GM23248 (cell line): ENCODE data around the gene RNU1-4.
"Not testable (repeated sequence)": the region's sequence is repeated elsewhere in the genome, so short reads cannot be mapped to it uniquely, and the experiment has no call there.

ENCODE experiments used
- EZH2 ChIP-seq: fragments of 200-600 bp; sonication (generic); IDR thresholded peaks from 2 replicates; pipeline ENCODE4 v1.6.1; 2018; ENCODE audit warnings: antibody characterized with exemption, mild to moderate bottlenecking; ENCODE audit not compliant: insufficient read depth, poor library complexity, severe bottlenecking
- EZH2phosphoT487 ChIP-seq: fragments of 200-600 bp; sonication (generic); IDR thresholded peaks from 2 replicates; pipeline ENCODE4 v1.6.1; 2018; ENCODE audit warnings: antibody characterized with exemption, moderate library complexity, mild to moderate bottlenecking, low read depth; ENCODE audit not compliant: insufficient read depth

DNA sequence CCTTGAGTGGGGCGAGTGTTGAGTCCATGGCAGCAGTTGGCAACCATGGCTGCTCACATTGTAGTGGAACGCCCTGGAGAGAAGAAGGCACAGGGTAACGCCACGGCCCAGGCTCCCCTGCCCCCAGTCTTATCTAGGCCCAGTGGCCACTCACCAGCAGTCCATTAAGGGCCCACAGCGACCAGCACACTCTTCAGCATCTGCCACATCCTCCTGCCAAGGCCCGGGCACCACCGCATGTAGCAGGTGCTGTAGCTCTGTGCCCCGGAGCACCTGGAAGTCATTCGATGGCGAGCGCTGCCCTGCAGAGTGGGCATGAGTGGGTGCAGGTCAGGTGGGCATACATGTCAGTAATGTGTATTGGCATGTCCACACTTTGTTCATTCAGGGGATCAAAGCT lies 20.5 kb downstream of the RNU1-4 start:
- TF ChIP-seq EZH2phosphoT487, EZH2: not testable (repeated sequence)
